GM18861 (cell line): ENCODE results near the gene ZNF169.
"Not testable (repeated sequence)": the region's sequence is repeated elsewhere in the genome, so short reads cannot be mapped to it uniquely, and the experiment has no call there.

Experiments
- ATAC-seq: cut with Tn5 transposase; IDR thresholded peaks from one replicate; pipeline ENCODE4 v1.9.1; 2021; ENCODE audit not compliant: unreplicated experiment

ZNF169 gene

DNA sequence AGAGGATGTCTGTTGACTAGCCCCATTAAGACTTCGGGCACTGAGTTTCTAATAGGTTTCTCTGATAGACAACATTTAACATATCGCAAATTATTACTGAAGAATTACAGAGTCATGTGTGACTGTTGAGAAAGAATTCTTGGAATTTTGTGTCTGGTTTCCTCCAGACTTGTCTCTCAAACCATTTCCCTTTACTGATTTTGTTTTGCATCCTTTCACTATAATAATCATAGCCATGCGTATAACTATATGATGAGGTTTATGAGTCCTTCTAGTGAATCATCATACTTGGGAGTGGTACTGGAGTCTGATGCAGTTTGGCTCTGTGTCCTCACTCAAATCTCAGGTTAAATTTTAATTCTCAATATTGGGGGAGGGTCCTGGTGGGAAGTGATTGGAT, 27.0 kb downstream of the ZNF169 start:
- ATAC-seq = no peak

DNA sequence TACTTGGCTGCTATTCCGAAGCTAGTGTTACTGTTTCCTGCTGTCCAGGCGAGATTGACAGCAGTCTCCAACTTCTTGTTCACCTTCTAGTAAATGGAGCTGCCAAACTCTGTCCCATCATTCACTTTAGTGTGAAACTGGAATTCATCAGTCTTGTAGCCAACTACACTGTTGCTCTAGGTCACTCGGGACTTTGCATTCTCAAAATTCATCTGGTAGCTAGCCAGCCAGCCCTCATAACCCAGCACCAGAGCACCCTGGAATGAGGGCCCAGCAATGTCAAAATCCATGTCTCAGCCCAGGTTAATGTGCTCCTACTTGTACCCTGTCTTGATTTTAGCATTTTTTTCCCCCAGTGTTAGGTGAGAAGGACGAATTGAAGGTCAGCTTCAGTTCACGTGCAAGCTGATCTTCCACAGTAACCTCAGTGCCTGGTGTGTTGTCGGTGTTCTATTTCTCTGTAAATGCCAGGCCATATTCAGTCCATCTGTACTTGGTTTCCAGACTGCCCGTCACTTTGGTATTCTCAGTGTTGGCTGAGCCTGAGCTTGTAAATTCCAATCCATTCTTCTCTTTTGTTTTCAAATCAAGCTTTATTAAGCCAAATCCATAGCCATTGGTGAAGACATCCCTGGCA, 28.9 kb downstream of the ZNF169 start:
- no peak for ATAC-seq

DNA sequence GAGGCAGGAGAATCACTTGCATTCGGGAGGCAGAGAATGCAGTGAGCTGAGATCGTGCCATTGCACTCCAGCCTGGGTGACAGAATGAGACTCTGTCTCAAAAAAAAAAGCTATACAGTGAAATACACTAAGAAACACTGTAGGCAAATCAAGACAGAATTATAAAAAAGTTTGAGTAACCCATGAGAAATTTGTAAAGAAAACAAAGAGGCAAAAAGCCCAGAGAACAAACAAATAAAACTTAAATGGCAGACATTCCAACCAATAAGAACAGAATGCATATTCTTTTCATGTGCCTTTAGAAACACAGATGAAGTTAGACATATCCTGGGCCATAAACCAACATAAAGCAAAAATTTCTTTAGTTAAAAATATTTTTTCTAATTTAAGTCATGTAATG, 30.6 kb downstream of the ZNF169 start:
- no peak for ATAC-seq

DNA sequence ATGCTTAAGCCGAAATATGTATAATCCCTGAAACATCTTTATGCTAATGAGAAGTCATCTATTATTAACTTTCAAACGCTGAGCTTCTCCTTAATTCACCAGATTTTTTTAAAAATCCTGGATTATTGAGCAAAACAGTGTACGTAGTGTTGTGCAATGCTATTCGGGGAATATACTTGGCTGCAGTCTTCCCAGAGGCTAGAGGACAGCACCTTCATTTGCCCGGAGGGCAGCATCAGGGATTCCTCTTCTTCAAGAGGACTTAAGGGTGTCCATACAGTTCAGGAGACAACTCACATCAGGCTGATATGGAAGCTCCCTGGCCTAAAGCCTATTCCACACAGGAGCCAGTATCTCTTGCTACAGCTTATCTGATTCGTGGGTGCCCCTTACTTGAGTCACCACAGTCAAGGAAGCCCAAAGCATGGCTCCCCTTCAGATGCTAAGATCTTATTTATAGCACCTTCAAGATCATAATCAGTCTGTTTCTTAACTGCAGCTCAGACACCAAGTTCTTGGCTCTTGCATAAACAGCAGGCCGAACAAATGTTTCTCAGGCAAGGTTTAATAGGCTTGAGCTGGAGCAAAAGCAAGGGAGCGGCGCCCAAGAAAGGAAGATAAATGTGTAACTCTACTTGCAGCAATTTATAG, 40.0 kb downstream of the ZNF169 start:
- no peak for ATAC-seq

DNA sequence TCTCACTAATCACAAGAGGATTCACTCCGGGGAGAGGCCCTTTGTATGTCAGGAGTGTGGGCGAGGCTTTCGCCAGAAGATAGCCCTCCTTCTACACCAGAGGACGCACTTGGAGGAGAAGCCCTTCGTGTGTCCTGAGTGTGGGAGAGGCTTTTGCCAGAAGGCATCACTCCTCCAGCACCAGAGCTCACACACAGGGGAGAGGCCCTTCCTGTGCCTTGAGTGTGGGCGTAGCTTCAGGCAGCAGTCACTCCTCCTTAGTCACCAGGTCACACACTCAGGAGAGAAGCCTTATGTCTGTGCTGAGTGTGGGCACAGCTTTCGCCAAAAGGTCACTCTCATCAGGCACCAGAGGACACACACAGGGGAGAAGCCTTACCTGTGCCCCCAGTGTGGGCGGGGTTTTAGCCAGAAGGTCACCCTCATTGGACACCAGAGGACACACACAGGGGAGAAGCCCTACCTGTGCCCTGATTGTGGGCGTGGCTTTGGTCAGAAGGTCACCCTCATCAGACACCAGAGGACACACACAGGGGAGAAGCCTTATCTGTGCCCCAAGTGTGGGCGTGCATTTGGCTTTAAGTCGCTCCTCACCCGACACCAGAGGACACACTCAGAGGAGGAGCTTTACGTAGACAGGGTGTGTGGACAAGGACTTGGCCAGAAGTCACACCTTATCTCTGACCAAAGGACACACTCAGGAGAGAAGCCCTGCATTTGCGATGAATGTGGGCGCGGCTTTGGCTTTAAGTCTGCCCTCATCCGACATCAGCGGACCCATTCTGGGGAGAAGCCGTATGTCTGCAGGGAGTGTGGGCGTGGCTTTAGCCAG, 41.6 kb downstream of the ZNF169 start:
- no peak for ATAC-seq

DNA sequence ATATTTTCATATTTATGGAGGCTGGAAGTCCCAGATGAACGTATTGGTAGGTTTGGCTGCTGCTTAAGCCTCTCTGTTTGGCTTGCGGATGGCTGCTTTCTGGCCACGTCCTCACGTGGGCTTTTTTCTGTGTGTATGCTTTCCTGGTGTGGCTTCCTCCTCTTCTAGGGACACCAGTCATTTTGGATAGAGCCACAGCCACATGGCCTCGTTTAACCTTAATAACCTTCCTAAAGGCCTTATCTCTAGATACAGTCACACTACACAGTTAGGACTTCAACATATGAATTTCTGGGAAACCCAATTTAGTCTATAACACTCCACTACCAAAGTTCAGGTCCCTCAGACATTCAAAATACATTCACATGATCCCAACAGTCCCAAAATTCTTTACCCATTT, 42.5 kb downstream of the ZNF169 start:
- ATAC-seq = no peak

DNA sequence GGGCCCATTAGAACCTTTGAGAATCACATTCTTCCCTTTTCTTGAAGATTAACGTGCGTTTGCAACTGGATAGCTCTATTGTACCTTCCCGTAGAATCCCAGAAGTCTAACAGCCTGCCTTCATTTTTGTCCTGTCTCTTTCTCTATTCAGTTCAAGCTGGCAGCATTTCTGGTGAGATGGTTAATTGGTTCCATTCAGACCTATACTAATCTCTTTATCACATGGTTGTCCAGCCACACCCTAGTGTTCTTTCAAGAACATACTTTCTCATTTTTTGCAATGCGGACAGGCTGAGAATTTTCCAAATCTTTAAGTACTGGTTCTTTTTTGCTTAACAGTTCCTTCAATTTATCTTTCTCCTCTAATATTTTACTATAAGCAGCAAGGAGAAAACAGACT, 43.3 kb downstream of the ZNF169 start:
- no peak for ATAC-seq

DNA sequence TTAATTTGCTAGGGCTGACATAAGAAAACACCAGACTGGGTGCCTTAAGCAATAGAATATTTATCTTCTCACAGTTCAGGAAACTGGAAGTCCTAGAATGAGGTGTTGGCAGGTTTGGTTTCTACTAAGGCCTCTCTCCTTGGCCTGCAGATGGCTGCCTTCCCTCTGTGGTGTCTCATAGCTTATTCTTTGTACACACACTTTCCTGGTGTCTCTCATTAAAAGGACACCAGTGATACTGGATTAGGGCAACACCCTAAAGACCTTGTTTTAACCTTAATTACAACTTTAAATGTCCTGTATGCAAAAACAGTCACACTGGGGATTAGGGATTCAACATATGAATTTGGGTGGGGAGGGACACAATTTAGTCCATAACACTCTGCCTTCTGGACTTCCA, 44.2 kb downstream of the ZNF169 start:
- no peak for ATAC-seq

DNA sequence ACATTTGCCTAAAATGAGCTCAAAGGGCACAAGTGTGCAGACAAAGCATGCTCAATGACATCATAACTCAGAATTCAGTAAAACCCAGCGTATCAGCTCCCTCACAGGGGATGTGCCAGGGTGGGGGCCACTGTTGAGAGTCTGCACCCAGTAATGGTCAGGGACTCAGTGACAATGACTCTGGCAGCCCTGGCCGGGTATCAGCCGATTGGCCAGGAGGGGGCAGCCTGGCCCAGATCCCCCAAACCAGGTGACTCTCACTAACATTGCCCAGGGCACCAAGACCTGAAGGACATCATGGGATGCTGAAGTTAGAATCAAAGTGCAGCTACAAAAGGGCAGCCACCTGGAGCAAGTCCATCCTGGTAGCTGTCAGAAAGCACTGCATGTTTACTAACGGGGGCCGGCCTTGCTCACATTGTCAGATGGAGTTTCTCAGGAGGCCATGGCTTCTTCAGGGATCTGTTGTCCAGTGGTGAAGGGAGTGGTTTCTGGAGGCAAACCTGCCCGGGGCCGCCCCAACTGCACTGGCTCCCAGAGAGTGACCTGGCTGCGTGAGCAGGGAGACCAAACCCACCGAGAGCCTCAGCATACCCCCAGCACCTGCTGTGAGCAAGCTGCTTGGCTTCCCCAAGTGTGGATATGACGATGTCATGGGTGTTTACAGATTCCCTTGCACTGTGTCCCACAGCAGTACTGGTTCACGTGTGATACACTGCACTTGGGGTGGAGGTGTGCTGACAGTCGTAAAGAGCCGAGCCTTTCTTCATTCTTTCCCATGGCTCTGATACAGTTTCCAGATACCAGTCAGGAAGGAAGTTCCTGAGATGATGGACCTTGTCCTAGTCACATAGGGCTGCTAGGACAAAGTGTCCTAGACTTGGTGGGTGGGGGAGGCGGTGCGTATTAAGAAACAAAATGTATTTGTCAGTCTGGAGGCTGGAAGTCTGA, 56.2 kb downstream of the ZNF169 start:
- not testable (repeated sequence) for ATAC-seq

DNA sequence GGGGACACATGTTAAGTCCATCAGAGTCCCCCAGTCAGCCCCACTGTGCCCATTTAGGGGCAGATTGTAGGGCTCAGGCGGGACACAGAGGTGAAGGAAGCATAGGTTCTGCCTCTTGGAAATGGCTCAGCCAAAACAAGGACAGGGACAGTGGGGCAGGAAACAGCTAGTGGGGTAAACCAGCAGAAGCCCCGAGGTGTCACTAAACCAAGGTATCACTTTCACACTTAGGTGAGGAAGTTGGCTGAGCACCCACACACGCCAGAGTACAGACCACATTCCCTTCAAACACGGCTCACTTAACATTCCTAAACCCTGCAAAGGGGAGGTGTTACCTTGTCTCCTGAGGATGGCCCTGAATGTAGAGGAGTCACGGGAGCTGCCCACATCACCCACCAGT, 57.1 kb downstream of the ZNF169 start:
- peak; percentile 48 for ATAC-seq

DNA sequence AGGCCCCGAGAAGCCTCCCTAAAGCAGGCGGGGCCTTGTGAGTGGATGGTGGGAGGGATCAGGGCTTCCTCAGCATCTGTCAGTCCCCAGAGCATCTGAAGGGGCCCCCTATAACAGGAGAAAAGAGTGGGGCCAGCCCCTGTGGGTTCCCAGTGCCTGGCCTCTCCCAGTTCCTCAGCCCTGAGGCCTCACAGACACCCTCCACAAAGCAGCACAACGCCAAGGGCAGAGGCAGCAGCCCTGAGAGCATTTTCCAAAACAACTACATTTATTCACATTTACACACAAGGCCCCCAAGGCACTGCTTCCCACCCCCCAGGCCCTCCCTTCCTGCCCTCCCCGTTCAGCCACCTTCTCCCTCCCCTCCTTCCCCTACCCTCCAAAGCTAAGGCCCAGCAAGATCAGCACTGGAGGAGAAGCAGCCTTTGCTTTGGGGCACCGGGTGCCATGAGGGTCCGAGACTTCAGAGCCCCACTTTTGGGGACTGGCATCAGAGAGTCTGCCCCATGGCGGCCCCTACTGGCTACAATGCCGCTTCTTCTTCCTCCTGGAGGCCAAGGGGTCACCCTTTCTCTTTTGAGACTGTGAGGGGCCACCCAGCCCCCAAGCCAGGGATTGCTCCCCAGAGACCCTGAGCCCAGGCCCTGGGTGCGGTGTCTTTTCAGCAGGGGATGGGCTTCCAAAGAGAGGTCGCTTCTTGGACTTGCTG, 59.0 kb downstream of the ZNF169 start:
- not testable (repeated sequence) for ATAC-seq

DNA sequence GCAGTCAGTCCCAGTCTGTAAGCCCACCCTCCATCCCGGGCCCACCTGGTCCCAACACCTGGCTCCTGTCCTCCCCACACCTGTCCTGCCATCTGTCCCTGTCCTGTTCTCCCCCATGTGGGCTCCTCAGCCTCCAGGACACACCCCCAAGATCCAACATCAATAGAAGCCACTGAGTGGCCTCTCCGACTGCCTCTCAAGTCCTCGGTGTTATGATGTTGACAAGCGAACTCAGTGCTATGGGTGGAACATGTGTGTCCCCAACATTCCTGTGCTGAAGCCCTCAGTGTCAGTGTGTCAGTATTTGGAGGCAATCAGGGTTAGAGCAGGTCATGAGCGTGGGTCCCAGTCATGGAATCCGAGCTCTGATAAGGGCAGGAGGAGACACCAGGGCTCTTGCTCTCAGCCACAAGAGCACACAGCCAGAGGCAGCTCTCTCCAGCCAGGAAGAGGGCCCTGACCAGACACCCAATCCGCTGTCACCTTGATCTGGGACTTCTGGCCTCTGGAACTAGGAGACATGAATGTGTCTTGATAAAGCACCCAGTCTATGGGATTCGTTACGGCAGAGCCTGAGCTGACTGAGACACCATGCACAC, 63.3 kb downstream of the ZNF169 start:
- ATAC-seq = not testable (repeated sequence)

DNA sequence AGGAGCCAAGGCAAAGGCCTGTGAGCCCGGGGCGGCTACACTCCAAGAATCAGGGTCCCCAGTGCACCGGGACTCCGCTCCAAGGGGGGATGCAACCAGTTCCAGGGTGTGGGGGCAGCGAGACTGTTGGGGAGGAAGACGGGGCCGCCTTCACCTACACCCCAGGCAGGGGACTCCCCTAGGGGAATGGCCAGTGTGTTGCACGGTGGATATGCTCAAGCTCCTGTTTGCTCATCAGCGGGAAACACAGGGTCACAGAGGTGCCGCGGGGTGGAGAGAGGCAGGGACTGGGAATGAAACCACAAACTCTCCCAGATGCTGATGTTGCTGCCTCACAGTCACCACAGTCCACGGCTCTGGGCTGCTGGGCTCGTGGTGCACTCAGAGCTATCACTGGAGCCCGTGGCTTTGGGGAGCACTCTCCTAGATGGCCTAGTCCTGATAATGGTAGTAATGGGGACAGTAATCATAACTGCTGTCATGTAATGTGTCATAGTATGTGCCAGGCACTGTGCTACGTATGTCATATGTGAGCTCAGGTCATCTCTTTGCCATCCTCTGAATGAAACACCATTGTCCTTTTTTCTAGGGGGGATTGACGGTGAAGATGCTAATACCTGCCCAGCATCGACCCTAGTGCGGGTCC, 64.2 kb downstream of the ZNF169 start:
- not testable (repeated sequence) for ATAC-seq

DNA sequence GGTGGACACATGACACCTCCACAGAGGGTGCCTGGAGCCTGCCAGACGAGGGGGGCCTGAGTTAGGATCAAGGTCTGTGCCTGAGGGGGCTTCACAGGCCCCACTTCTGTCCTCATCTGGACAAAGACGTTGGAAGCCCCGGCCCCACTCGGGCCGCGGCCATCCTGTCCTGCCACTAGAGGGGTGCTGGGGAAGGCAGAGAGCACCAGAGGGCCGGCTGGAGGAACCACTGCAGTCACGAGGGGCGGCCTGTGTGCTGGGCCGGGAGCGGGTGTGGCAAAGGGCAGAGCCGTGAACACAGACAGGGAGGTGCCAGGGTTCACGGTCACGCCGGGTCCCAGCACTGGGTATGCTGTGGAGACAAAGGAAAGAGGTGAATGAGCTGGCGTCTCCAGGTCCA, 66.5 kb downstream of the ZNF169 start:
- not testable (repeated sequence) for ATAC-seq

DNA sequence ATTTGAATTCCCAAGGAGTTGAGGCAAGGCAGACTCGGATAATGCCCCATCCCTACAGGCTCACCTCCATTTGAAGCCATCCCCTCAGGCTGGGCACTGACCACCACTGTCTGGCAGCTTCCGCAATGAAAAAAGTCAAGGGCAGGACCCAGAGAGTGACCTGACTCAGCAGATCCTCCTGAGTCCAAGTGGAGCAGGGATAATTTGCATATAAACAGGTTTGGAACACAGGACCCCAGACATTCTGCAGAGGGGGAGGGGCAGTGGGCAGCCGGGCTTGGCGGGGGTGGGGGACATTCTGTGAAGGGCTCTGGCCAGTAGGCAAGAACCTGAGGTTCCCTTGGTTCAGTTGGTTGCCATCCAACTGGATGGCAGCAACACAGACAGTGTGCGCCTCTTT, 69.4 kb downstream of the ZNF169 start, which contains the start of gene NUTM2F:
NUTM2F (minus strand) TSS at position 101 of the 400 bp plus-strand sequence; CDS start at position 80, 21 bp downstream.
- ATAC-seq = not testable (repeated sequence)

DNA sequence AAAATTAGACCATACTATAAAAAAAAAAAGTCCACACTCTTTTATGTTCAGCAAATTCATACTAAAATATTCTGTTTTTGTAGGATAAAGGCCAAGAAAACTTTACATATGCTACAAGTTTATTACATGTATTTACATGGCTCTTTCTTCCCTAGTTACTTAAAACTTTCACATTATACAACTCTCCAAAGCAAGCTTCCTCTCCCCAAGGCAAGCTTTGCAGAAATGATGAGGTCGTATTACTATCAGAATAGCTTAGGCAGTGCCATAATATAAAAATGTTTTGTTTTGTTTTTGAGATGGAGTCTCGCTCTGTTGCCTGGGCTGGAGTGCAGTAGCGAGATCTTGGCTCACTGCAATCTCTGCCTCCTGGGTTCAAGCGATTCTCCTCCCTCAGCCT, 77.3 kb downstream of the ZNF169 start:
- ATAC-seq = not testable (repeated sequence)

DNA sequence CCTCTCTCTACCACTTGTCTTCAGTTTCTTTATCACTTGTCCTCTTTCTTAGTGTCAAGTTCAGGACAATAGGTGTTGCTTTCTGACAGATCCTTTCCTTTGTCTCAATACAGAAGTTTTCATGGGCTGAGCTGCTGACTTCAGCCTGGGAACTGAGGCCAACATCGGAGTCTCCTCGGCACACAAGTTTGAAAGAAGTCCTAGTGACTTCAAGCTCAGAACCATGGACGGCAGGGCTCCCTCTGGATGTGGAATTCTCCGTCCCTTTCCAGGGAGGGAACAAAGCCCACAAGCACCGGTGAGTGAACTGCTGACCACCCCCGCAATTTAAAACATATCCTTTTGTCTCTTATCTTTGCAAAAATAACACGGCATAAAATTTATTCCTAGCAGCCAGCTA, 79.6 kb downstream of the ZNF169 start:
- ATAC-seq = not testable (repeated sequence)

DNA sequence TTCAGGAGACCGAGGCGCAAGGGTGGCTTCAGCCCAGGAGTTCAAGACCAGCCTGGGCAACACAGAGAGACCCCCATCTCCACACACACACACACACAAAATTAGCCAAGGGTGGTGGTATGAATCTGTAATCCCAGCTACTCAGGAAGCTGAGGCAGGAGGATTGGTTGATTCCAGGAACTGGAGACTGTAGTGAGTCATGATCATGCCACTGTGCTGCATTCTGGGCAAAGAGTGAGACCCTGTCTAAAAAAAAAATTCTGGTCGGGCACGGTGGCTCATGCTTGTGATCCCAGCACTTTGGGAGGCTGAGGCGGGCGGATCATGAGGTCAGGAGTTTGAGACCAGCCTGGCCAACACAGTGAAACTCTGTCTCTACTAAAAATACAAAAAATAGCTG, 80.6 kb downstream of the ZNF169 start:
- not testable (repeated sequence) for ATAC-seq

DNA sequence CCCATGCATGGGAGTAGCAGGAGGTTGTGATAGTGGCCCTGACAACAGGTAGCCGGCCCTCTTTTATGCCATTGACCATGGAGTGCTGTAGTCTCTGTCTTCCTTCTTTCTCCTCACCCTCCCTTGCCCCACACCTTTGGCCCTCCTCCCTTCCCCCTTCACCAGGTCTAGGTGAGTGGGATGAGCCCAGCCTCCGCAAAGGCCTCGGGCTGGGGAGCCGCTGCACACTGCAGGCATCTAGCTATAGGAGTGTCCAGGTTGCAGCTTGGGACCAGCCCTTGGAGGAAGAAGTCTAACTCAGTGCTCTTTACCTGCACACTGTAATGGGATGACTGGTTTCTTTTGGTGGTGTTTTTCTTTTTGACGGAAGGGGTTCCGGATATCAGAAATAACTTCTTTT, 81.7 kb downstream of the ZNF169 start:
- ATAC-seq = not testable (repeated sequence)
